Measurements from ENCODE around the gene CNTN2. TPM values are rescaled to one million over a fixed set of nuclear protein-coding genes. Genes with fewer than 3 reads are reported as not detected.

CNTN2 gene
- total RNA-seq, 1 experiment from 2014 or later = not detected

GRCh38 chr1:205032508-205032907, 10.5 kb upstream of the CNTN2 start:
- Histone ChIP-seq H3K4me1 (replicated peaks; ENCODE audit: insufficient read depth) (no peaks in the 10 kb centered on the region), H3K9me2 (ENCODE audit: insufficient read depth) (no peaks in the 10 kb centered on the region), H2AFZ (no peak overlapping the region), H4K20me1 (ENCODE audit: insufficient read depth) (no peaks in the 10 kb centered on the region; the same call in 1 of the 2 replicates), H3K36me3 (ENCODE audit: low read depth) (no peaks in the 10 kb centered on the region), H3K27me3 (ENCODE audit: insufficient read depth, low read depth) (peaks cover 100% of the 10 kb centered on the region), H3K4me2 (no peak overlapping the region), H3K9me3 (ENCODE audit: insufficient read depth, low read depth) (no peaks in the 10 kb centered on the region), H3K4me3 (no peak overlapping the region), H3K79me2 (ENCODE audit: low read depth) (no peaks in the 10 kb centered on the region), H3K27ac (no peak overlapping the region), H3F3A (ENCODE audit: insufficient read depth, low read depth) (no peaks in the 10 kb centered on the region)
- no TSS peak for BruUV-seq (replicated peaks)
- intact Hi-C loops (cut with micrococcal nuclease; ENCODE audit: unreplicated experiment) = no loop called here
- ChIA-PET CTCF (no interaction called here), POLR2A (ENCODE audit: unreplicated experiment) (no interaction called here)
- TF ChIP-seq CTCF (conservative IDR thresholded peaks at IDR 0.05) = no peak
- no peak for TF ChIP-seq EZH2 (IDR thresholded peaks at IDR 0.05; ENCODE audit: low read depth)
- DNase-seq = no peak

DNA sequence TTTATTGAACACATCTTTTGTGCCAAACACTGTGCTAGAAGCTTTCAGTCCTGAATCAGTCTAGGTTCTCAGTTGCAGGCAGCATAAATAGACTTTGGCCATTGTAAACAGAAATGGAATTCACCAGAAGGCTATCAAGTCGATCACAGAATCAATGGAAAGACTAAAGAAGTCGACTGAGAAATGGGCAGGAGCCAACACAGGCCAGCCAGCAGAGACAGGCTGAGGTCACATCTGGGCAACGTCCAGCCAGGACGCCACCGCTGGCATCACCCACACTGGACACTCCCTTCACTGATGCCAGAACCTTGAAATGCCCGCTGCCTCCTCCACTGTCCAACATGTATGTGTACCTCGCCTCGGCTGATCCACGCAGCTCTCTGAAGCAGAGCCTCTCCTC, 5.5 kb upstream of the CNTN2 start:
- H3K9me2 ChIP-seq (ENCODE audit: insufficient read depth) = no peaks in the 10 kb centered on the region
- peaks cover 100% of the 10 kb centered on the region for H3K27me3 ChIP-seq (ENCODE audit: insufficient read depth, low read depth)
- no peaks in the 10 kb centered on the region for H3K9me3 ChIP-seq (ENCODE audit: insufficient read depth, low read depth)
- no peak overlapping the region for H3K27ac ChIP-seq
- no peak overlapping the region for H3K4me3 ChIP-seq
- CTCF ChIA-PET = no interaction called here
- H3K79me2 ChIP-seq (ENCODE audit: low read depth) = no peaks in the 10 kb centered on the region
- H3F3A ChIP-seq (ENCODE audit: insufficient read depth, low read depth) = no peaks in the 10 kb centered on the region
- POLR2A ChIA-PET (ENCODE audit: unreplicated experiment) = no interaction called here
- TF ChIP-seq CTCF (conservative IDR thresholded peaks at IDR 0.05) (no peak), EZH2 (IDR thresholded peaks at IDR 0.05; ENCODE audit: low read depth) (no peak)
- H3K36me3 ChIP-seq (ENCODE audit: low read depth) = no peaks in the 10 kb centered on the region
- H2AFZ ChIP-seq = no peak overlapping the region
- no peaks in the 10 kb centered on the region for H3K4me1 ChIP-seq (replicated peaks; ENCODE audit: insufficient read depth)
- DNase-seq = no peak
- H3K4me2 ChIP-seq = no peak overlapping the region
- BruUV-seq (replicated peaks) = no TSS peak
- no peaks in the 10 kb centered on the region for H4K20me1 ChIP-seq (ENCODE audit: insufficient read depth)
- intact Hi-C loops (cut with micrococcal nuclease; ENCODE audit: unreplicated experiment) = no loop called here

DNA sequence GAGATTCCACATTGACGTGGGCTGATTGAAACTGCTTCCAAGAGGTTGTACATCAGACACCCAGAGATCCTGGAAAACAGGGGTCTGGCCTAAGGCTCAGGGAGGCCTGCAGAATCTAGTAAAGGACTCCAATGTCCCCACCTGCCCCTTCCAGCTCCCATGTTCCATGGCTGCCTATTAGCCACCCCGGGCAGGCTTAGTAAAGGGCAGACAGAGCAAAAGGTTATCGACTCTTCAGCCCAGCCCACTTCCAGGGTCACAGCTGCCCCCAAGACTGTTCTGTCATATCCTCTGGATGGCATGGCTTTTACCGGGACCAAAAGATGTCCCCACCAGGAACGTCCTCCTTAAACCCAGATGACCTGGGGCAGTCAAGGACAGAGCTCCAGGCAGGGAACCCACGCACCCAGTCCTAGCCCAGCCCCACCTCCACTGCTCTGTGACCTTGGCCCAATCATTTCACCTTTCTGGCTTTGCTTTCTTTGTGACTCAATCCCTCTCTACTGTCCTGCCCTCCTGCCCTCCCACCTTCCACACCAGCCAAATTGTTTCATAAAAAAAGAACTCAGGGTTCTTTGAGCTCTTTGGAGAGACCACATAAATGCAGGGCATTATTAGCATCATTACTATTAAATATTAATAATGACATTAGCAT, 4.8 kb upstream of the CNTN2 start:
- no peaks in the 10 kb centered on the region for H4K20me1 ChIP-seq (ENCODE audit: insufficient read depth)
- peaks cover 98% of the 10 kb centered on the region for H3K27me3 ChIP-seq (ENCODE audit: insufficient read depth, low read depth)
- ChIA-PET CTCF (interaction anchor here (1.1 kb wide), 1 partner anchor 23 kb away, joined by 3 read pairs; no protein-coding TSS in a partner anchor), POLR2A (ENCODE audit: unreplicated experiment) (no interaction called here)
- DNase-seq = no peak
- intact Hi-C loops (cut with micrococcal nuclease; ENCODE audit: unreplicated experiment) = no loop called here
- H3K9me3 ChIP-seq (ENCODE audit: insufficient read depth, low read depth) = no peaks in the 10 kb centered on the region
- H2AFZ ChIP-seq = no peak overlapping the region
- H3K4me2 ChIP-seq = no peak overlapping the region
- H3F3A ChIP-seq (ENCODE audit: insufficient read depth, low read depth) = no peaks in the 10 kb centered on the region
- H3K4me3 ChIP-seq = no peak overlapping the region
- H3K4me1 ChIP-seq (replicated peaks; ENCODE audit: insufficient read depth) = no peaks in the 10 kb centered on the region
- H3K36me3 ChIP-seq (ENCODE audit: low read depth) = no peaks in the 10 kb centered on the region
- H3K9me2 ChIP-seq (ENCODE audit: insufficient read depth) = no peaks in the 10 kb centered on the region
- H3K27ac ChIP-seq = no peak overlapping the region
- no TSS peak for BruUV-seq (replicated peaks)
- TF ChIP-seq CTCF (conservative IDR thresholded peaks at IDR 0.05) (no peak), EZH2 (IDR thresholded peaks at IDR 0.05; ENCODE audit: low read depth) (no peak)
- no peaks in the 10 kb centered on the region for H3K79me2 ChIP-seq (ENCODE audit: low read depth)

Measured in PC-9 (cell line).